H9 (cell line): ENCODE results near the gene TMX1. TPM values are rescaled to one million over a fixed set of nuclear protein-coding genes. Genes with fewer than 3 reads are reported as not detected.

ENCODE experiments used
- DNase-seq: peaks from one replicate; pipeline ENCODE4 v3.0.0-alpha.2; 2017
- H2AFZ ChIP-seq: one replicate; pipeline ENCODE4 v1.6.1; 2013; ENCODE audit warnings: mild to moderate bottlenecking, low read length, control low read depth, moderate library complexity
- H2AK5ac ChIP-seq: 2 replicates; pipeline ENCODE4 v1.6.1; 2013; ENCODE audit warnings: low read length, control low read depth, mixed read lengths; ENCODE audit not compliant: insufficient read length
- H2BK120ac ChIP-seq: one replicate; pipeline ENCODE4 v1.6.1; 2013; ENCODE audit warnings: low read depth, mild to moderate bottlenecking, low read length, control low read depth, inconsistent platforms; ENCODE audit not compliant: poor library complexity, severe bottlenecking
- H2BK12ac ChIP-seq: 2 replicates; pipeline ENCODE4 v1.6.1; 2013; ENCODE audit warnings: low read length, control low read depth, mixed read lengths, low read depth; ENCODE audit not compliant: insufficient read length
- H2BK15ac ChIP-seq: 2 replicates; pipeline ENCODE4 v1.6.1; 2013; ENCODE audit warnings: low read depth, low read length, control low read depth
- H2BK20ac ChIP-seq: one replicate; pipeline ENCODE4 v1.6.1; 2013; ENCODE audit warnings: low read depth, mild to moderate bottlenecking, low read length, control low read depth, inconsistent platforms; ENCODE audit not compliant: poor library complexity, severe bottlenecking
- H2BK5ac ChIP-seq: 2 replicates; pipeline ENCODE4 v1.6.1; 2013; ENCODE audit warnings: low read length, control low read depth, mixed read lengths; ENCODE audit not compliant: insufficient read length
- H3K14ac ChIP-seq: 2 replicates; pipeline ENCODE4 v1.6.1; 2013; ENCODE audit warnings: low read length, control low read depth; ENCODE audit not compliant: insufficient read depth
- H3K18ac ChIP-seq: 2 replicates; pipeline ENCODE4 v1.6.1; 2013; ENCODE audit warnings: low read depth, mild to moderate bottlenecking, mixed read lengths, low read length, control low read depth; ENCODE audit not compliant: insufficient read length
- H3K23ac ChIP-seq: 2 replicates; pipeline ENCODE4 v1.6.1; 2013; ENCODE audit warnings: low read length, control low read depth, mixed read lengths, low read depth; ENCODE audit not compliant: insufficient read length
- H3K23me2 ChIP-seq: 2 replicates; pipeline ENCODE4 v1.6.1; 2013; ENCODE audit warnings: low read depth, mild to moderate bottlenecking, mixed read lengths, low read length, control low read depth; ENCODE audit not compliant: insufficient read length, poor library complexity, severe bottlenecking
- H3K27ac ChIP-seq: 2 replicates; pipeline ENCODE4 v1.5.1; 2013; ENCODE audit warnings: low read length, control low read depth, mixed read lengths, low read depth; ENCODE audit not compliant: insufficient read length
- H3K27me3 ChIP-seq: 2 replicates; pipeline ENCODE4 v1.6.1; 2013; ENCODE audit warnings: low read length, control low read depth, inconsistent platforms; ENCODE audit not compliant: insufficient read depth
- H3K4ac ChIP-seq: 2 replicates; pipeline ENCODE4 v1.6.1; 2013; ENCODE audit warnings: low read depth, mild to moderate bottlenecking, control low read depth, inconsistent platforms, low read length, moderate library complexity
- H3K4me1 ChIP-seq: 2 replicates; pipeline ENCODE4 v1.6.1; 2013; ENCODE audit warnings: low read length, control low read depth, inconsistent platforms; ENCODE audit not compliant: insufficient read depth
- H3K4me2 ChIP-seq: 2 replicates; pipeline ENCODE4 v1.6.1; 2013; ENCODE audit warnings: low read length, control low read depth, mixed read lengths; ENCODE audit not compliant: insufficient read length, insufficient read depth
- H3K56ac ChIP-seq: 2 replicates; pipeline ENCODE4 v1.6.1; 2013; ENCODE audit warnings: low read depth, mild to moderate bottlenecking, mixed read lengths, low read length, control low read depth; ENCODE audit not compliant: insufficient read length
- H3K79me1 ChIP-seq: 2 replicates; pipeline ENCODE4 v1.6.1; 2013; ENCODE audit warnings: low read depth, mild to moderate bottlenecking, moderate library complexity, low read length, control low read depth, inconsistent platforms; ENCODE audit not compliant: insufficient read depth, poor library complexity, severe bottlenecking
- H3K79me2 ChIP-seq: 2 replicates; pipeline ENCODE4 v1.6.1; 2013; ENCODE audit warnings: low read length, control low read depth, inconsistent platforms; ENCODE audit not compliant: insufficient read depth
- H3K9ac ChIP-seq: 2 replicates; pipeline ENCODE4 v1.6.1; 2013; ENCODE audit warnings: low read length, control low read depth, mixed read lengths; ENCODE audit not compliant: insufficient read length; ENCODE audit errors: extremely low read depth
- H3K9me3 ChIP-seq: one replicate; pipeline ENCODE4 v1.6.1; 2013; ENCODE audit warnings: low read depth, low read length, inconsistent platforms; ENCODE audit not compliant: control insufficient read depth
- H3T11ph ChIP-seq: one replicate; pipeline ENCODE4 v1.6.1; 2013; ENCODE audit warnings: mild to moderate bottlenecking, low read length, control low read depth, inconsistent platforms
- H4K20me1 ChIP-seq: one replicate; pipeline ENCODE4 v1.6.1; 2013; ENCODE audit not compliant: control insufficient read depth, insufficient read length, insufficient read depth
- H4K5ac ChIP-seq: 2 replicates; pipeline ENCODE4 v1.6.1; 2013; ENCODE audit warnings: low read depth, mild to moderate bottlenecking, mixed read lengths, low read length, control low read depth; ENCODE audit not compliant: insufficient read length
- H4K8ac ChIP-seq: replicated peaks from 2 replicates; pipeline ENCODE4 v1.6.1; 2013; ENCODE audit warnings: low read length, control low read depth, mixed read lengths, low read depth; ENCODE audit not compliant: insufficient read length
- H4K91ac ChIP-seq: 2 replicates; pipeline ENCODE4 v1.6.1; 2013; ENCODE audit warnings: low read depth, mild to moderate bottlenecking, moderate library complexity, mixed read lengths, low read length, control low read depth; ENCODE audit not compliant: insufficient read length
- H3K27ac Mint-ChIP-seq, 3 experiments: 2 replicates in 2 of 3; 3 replicates in 1 of 3; pipeline ENCODE4 v1.8.0; 2020 to 2021; ENCODE audit warnings: mixed read lengths in 3 of 3, mild to moderate bottlenecking in 1 of 3, moderate library complexity in 1 of 3
- H3K27me3 Mint-ChIP-seq: 2 replicates; pipeline ENCODE4 v1.8.0; 2021; ENCODE audit warnings: low read depth, mild to moderate bottlenecking, moderate library complexity, mixed read lengths
- H3K36me3 Mint-ChIP-seq, 3 experiments: 2 replicates in 2 of 3; 3 replicates in 1 of 3; pipeline ENCODE4 v1.8.0; 2020 to 2021; ENCODE audit warnings: low read depth in 3 of 3, mixed read lengths in 3 of 3; ENCODE audit not compliant: insufficient read depth in 1 of 3
- H3K4me1 Mint-ChIP-seq, 2 experiments: 2 replicates each; pipeline ENCODE4 v1.8.0; 2020; ENCODE audit warnings: mixed read lengths in 2 of 2
- H3K4me3 Mint-ChIP-seq, 2 experiments: 2 replicates in 1 of 2; 3 replicates in 1 of 2; pipeline ENCODE4 v1.8.0; 2020 to 2021; ENCODE audit warnings: mild to moderate bottlenecking in 2 of 2, mixed read lengths in 2 of 2, moderate library complexity in 1 of 2
- H3K9me3 Mint-ChIP-seq, 2 experiments: 2 replicates in 1 of 2; 3 replicates in 1 of 2; pipeline ENCODE4 v1.8.0; 2020; ENCODE audit warnings: mild to moderate bottlenecking in 2 of 2, mixed read lengths in 2 of 2, moderate library complexity in 1 of 2
- WGBS: extraction: QIAGEN DNeasy Blood & Tissue Kit; methylation state at CpG from one replicate; pipeline ENCODE4 v1.1.7; 2013; ENCODE audit warnings: missing lambda C conversion rate, low lambda C conversion rate, mixed read lengths; ENCODE audit not compliant: insufficient read length; ENCODE audit errors: extremely low coverage; 5-methylcytosine and 5-hydroxymethylcytosine counted together
- total RNA-seq: library from RNA; stranded (reverse); gene quantifications from 2 replicates; pipeline ENCODE4 v1.2.1, GENCODE V29; 2021
- TF ChIP-seq, protein P1 (sequence below): fragments of 200-600 bp; sonication (generic); conservative IDR thresholded peaks from 3 replicates; pipeline ENCODE4 v1.8.0; 2021; ENCODE audit warnings: antibody characterized with exemption, mild to moderate bottlenecking

TMX1 gene
- total RNA-seq, 1 experiment from 2014 or later, result 83.5 TPM

DNA sequence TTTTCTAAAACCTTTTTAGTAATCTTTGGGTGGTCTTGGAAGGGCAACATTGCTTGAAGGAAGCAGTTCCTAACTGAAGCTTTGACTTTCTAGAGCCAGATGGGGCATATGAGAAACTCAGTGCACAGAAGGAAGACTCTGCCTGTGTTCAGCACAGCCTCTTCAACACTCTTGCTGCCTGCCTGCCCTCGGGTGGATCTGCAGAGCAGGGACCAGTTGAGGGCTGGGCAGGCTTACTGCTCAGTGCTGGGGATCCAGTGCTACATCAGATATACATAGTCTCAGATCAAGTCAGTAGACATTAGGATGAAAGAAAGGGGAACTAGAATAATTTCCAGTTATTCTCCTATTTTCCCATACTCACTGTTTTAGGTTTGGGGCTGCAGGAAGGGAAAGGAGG is 29.5 kb upstream of the TMX1 start:
- Histone ChIP-seq H3K23me2 (no peaks in the 10 kb centered on the region), H4K91ac (no peak overlapping the region), H2BK15ac (no peak overlapping the region), H2AK5ac (no peak overlapping the region), H3T11ph (no peak overlapping the region), H3K56ac (no peak overlapping the region), H3K79me2 (no peaks in the 10 kb centered on the region), H3K27ac (no peak overlapping the region), H3K14ac (no peak overlapping the region), H4K20me1 (no peaks in the 10 kb centered on the region), H3K9ac (no peak overlapping the region), H3K4me2 (no peak overlapping the region), H2BK120ac (no peak overlapping the region), H2BK12ac (no peak overlapping the region), H4K8ac (no peak overlapping the region), H3K4me1 (peaks cover 6% of the 10 kb centered on the region; the same call in 1 of the 2 replicates), H2BK20ac (no peak overlapping the region), H3K9me3 (no peaks in the 10 kb centered on the region), H3K18ac (no peak overlapping the region), H3K4ac (no peak overlapping the region), H3K79me1 (no peaks in the 10 kb centered on the region), H3K23ac (no peak overlapping the region), H2BK5ac (no peak overlapping the region), H4K5ac (no peak overlapping the region), H2AFZ (no peak overlapping the region), H3K27me3 (no peaks in the 10 kb centered on the region)
- Mint-ChIP-seq H3K27me3 (no peaks in the 10 kb centered on the region; the same call in 1 of the 2 replicates), H3K9me3 (0 out of 5 replicates have a peak, but pooled peaks cover 0 to 3% of the 10 kb centered on the region in 2 experiments), H3K4me3 (no peak overlapping the region), H3K27ac (no peak overlapping the region), H3K36me3 (no peaks in the 10 kb centered on the region), H3K4me1 (peaks cover 10 to 11% of the 10 kb centered on the region in 2 experiments)
- WGBS, result no CpG with 5 or more reads among the region's 1 CpG
- no peak for DNase-seq
- TF ChIP-seq, protein P1, sequence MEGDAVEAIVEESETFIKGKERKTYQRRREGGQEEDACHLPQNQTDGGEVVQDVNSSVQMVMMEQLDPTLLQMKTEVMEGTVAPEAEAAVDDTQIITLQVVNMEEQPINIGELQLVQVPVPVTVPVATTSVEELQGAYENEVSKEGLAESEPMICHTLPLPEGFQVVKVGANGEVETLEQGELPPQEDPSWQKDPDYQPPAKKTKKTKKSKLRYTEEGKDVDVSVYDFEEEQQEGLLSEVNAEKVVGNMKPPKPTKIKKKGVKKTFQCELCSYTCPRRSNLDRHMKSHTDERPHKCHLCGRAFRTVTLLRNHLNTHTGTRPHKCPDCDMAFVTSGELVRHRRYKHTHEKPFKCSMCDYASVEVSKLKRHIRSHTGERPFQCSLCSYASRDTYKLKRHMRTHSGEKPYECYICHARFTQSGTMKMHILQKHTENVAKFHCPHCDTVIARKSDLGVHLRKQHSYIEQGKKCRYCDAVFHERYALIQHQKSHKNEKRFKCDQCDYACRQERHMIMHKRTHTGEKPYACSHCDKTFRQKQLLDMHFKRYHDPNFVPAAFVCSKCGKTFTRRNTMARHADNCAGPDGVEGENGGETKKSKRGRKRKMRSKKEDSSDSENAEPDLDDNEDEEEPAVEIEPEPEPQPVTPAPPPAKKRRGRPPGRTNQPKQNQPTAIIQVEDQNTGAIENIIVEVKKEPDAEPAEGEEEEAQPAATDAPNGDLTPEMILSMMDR, result no peak
